Peyer's patch (tissue), 4 donors: ENCODE measurements around the gene SIMC1.

Experiments used
- POLR2A ChIP-seq, 2 donors: fragments of 450-650 bp; IDR thresholded peaks; one replicate each; pipeline ENCODE4 v1.5.1; 2017; ENCODE audit warnings: antibody characterized with exemption in 2 of 2, mild to moderate bottlenecking in 2 of 2, moderate library complexity in 2 of 2
- TF ChIP-seq, protein P1 (sequence below), 6 experiments: fragments of 450-650 bp in 4 of 6; fragments of 200-600 bp in 2 of 6; sonication (generic) in 1 of 6; IDR thresholded peaks; one replicate each; pipeline ENCODE4 v1.5.1; 2017 to 2019; ENCODE audit warnings: antibody characterized with exemption in 6 of 6, mild to moderate bottlenecking in 3 of 6, moderate library complexity in 1 of 6

DNA sequence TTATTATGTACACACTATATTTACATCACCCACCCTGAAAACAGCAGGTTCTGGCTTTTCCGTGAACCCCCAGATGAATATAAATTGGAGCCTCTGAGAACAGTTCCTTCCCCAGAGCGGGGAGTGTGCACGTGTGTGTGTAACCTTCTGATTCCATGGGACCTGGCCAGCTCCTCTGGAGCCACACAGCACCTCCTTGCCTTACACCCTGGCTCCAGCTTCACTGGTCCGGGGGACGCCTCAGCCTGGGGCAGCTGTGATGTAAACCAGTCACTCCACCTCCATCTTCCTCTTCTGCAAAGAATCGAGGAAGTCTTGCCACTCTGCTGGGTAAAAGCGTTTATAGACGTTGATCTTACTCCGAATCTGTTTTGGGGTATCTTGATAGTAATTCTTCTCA lies 145.7 kb downstream of the SIMC1 start:
- TF ChIP-seq, protein P1, sequence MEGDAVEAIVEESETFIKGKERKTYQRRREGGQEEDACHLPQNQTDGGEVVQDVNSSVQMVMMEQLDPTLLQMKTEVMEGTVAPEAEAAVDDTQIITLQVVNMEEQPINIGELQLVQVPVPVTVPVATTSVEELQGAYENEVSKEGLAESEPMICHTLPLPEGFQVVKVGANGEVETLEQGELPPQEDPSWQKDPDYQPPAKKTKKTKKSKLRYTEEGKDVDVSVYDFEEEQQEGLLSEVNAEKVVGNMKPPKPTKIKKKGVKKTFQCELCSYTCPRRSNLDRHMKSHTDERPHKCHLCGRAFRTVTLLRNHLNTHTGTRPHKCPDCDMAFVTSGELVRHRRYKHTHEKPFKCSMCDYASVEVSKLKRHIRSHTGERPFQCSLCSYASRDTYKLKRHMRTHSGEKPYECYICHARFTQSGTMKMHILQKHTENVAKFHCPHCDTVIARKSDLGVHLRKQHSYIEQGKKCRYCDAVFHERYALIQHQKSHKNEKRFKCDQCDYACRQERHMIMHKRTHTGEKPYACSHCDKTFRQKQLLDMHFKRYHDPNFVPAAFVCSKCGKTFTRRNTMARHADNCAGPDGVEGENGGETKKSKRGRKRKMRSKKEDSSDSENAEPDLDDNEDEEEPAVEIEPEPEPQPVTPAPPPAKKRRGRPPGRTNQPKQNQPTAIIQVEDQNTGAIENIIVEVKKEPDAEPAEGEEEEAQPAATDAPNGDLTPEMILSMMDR (IDR thresholded peaks at IDR 0.05) = no peak
- no peak for TF ChIP-seq POLR2A (IDR thresholded peaks at IDR 0.05)
